HEK293 (cell line): ENCODE measurements around the gene PPM1E.

Experiments used
- CTCF ChIA-PET: fragments of 350-600 bp; formaldehyde crosslinking; extraction: SDS; loops from one replicate; lab custom pipeline; 2021; ENCODE audit warnings: antibody characterized with exemption; lab: Yijun Ruan, JAX
- POLR2A ChIA-PET: fragments of 300-600 bp; formaldehyde crosslinking; extraction: SDS; loops from one replicate; lab custom pipeline; 2020; ENCODE audit warnings: antibody characterized with exemption, inconsistent platforms; lab: Yijun Ruan, JAX
- H3K27ac ChIP-seq: fragments of 200-500 bp; sonication (Bioruptor generic); 2 replicates; pipeline ENCODE4 v1.5.1; 2014; ENCODE audit warnings: low read depth, low read length, control low read depth, inconsistent platforms; ENCODE audit errors: extremely low read depth
- H3K36me3 ChIP-seq, 2 experiments: fragments of 200-500 bp in 1 of 2; sonication (Bioruptor generic) in 1 of 2; 1 replicate in 1 of 2; 2 replicates in 1 of 2; pipeline ENCODE4 v1.5.1; 2014 to 2017; ENCODE audit warnings: inconsistent platforms in 2 of 2, low read length in 2 of 2; ENCODE audit not compliant: control insufficient read depth in 2 of 2, insufficient read depth in 1 of 2
- H3K4me1 ChIP-seq: fragments of 200-500 bp; sonication (Bioruptor generic); 2 replicates; pipeline ENCODE4 v1.5.1; 2014; ENCODE audit warnings: mild to moderate bottlenecking, low read length, inconsistent platforms; ENCODE audit not compliant: control insufficient read depth, insufficient read depth
- H3K4me3 ChIP-seq: 2 replicates; pipeline ENCODE4 v1.5.1; 2011; ENCODE audit warnings: low read depth, mild to moderate bottlenecking, control low read depth, low read length, moderate library complexity
- H3K9me3 ChIP-seq: fragments of 200-500 bp; sonication (Bioruptor generic); 2 replicates; pipeline ENCODE4 v1.5.1; 2014; ENCODE audit warnings: low read depth, low read length, inconsistent platforms; ENCODE audit not compliant: control insufficient read depth, insufficient read depth
- AEBP2 ChIP-seq: fragments of 450-650 bp; formaldehyde crosslinking; IDR thresholded peaks from 2 replicates; pipeline ENCODE4 v1.5.1; 2016; ENCODE audit warnings: missing biosample characterization, missing genetic modification characterization, borderline replicate concordance
- GLIS1 ChIP-seq: fragments of 450-650 bp; formaldehyde crosslinking; IDR thresholded peaks from 2 replicates; pipeline ENCODE4 v1.5.1; 2016; ENCODE audit warnings: missing biosample characterization, missing genetic modification characterization
- IKZF3 ChIP-seq: fragments of 450-650 bp; IDR thresholded peaks from 2 replicates; pipeline ENCODE4 v1.5.0; 2018; ENCODE audit warnings: missing biosample characterization, mild to moderate bottlenecking, missing genetic modification characterization, moderate library complexity
- PRDM1 ChIP-seq: fragments of 450-650 bp; formaldehyde crosslinking; IDR thresholded peaks from 2 replicates; pipeline ENCODE4; 2016; ENCODE audit warnings: missing biosample characterization, missing genetic modification characterization
- SALL2 ChIP-seq: fragments of 450-650 bp; formaldehyde crosslinking; IDR thresholded peaks from 2 replicates; pipeline ENCODE4 v1.5.0; 2017; ENCODE audit warnings: missing biosample characterization, mild to moderate bottlenecking, missing genetic modification characterization, borderline replicate concordance
- SETDB1 ChIP-seq: IDR thresholded peaks from one replicate; pipeline ENCODE4 v1.6.1; 2017; ENCODE audit warnings: mild to moderate bottlenecking, low read length, moderate library complexity, mixed read lengths; ENCODE audit not compliant: insufficient read length
- ZBTB21 ChIP-seq: fragments of 450-650 bp; formaldehyde crosslinking; IDR thresholded peaks from 2 replicates; pipeline ENCODE4 v1.5.1; 2017; ENCODE audit warnings: missing biosample characterization, missing genetic modification characterization
- ZBTB49 ChIP-seq: fragments of 450-650 bp; formaldehyde crosslinking; IDR thresholded peaks from 2 replicates; pipeline ENCODE4 v1.5.1; 2016; ENCODE audit warnings: missing biosample characterization, missing genetic modification characterization, low read depth
- ZFP3 ChIP-seq: fragments of 450-650 bp; formaldehyde crosslinking; IDR thresholded peaks from 2 replicates; pipeline ENCODE4 v1.5.1; 2016; ENCODE audit warnings: low read depth, missing biosample characterization, missing genetic modification characterization
- ZNF138 ChIP-seq: fragments of 450-650 bp; formaldehyde crosslinking; IDR thresholded peaks from 2 replicates; pipeline ENCODE4 v1.5.1; 2016; ENCODE audit warnings: missing biosample characterization, missing genetic modification characterization, borderline replicate concordance
- ZNF148 ChIP-seq: fragments of 450-650 bp; formaldehyde crosslinking; IDR thresholded peaks from 2 replicates; pipeline ENCODE4 v1.5.0; 2017; ENCODE audit warnings: missing biosample characterization, missing genetic modification characterization, borderline replicate concordance
- ZNF202 ChIP-seq: fragments of 450-650 bp; formaldehyde crosslinking; IDR thresholded peaks from 2 replicates; pipeline ENCODE4 v1.5.1; 2016; ENCODE audit warnings: missing biosample characterization, missing genetic modification characterization, borderline replicate concordance
- ZNF292 ChIP-seq: fragments of 450-650 bp; formaldehyde crosslinking; IDR thresholded peaks from 2 replicates; pipeline ENCODE4 v1.5.1; 2016; ENCODE audit warnings: low read depth, missing biosample characterization, missing genetic modification characterization, borderline replicate concordance
- ZNF341 ChIP-seq: fragments of 450-650 bp; formaldehyde crosslinking; IDR thresholded peaks from 2 replicates; pipeline ENCODE4; 2016; ENCODE audit warnings: low read depth, missing biosample characterization, missing genetic modification characterization
- ZNF391 ChIP-seq: fragments of 450-650 bp; formaldehyde crosslinking; IDR thresholded peaks from 2 replicates; pipeline ENCODE4 v1.5.1; 2016; ENCODE audit warnings: low read depth, missing biosample characterization, missing genetic modification characterization, borderline replicate concordance
- ZNF394 ChIP-seq: fragments of 450-650 bp; formaldehyde crosslinking; IDR thresholded peaks from 2 replicates; pipeline ENCODE4 v1.5.1; 2016; ENCODE audit warnings: missing biosample characterization, missing genetic modification characterization, mild to moderate bottlenecking, moderate library complexity, borderline replicate concordance
- ZNF549 ChIP-seq: fragments of 450-650 bp; IDR thresholded peaks from 2 replicates; pipeline ENCODE4 v1.5.1; 2018; ENCODE audit warnings: missing biosample characterization, missing genetic modification characterization, mild to moderate bottlenecking, inconsistent platforms, moderate library complexity
- ZNF558 ChIP-seq: fragments of 450-650 bp; formaldehyde crosslinking; IDR thresholded peaks from 2 replicates; pipeline ENCODE4 v1.5.1; 2016; ENCODE audit warnings: missing biosample characterization, missing genetic modification characterization
- ZNF585B ChIP-seq: fragments of 450-650 bp; formaldehyde crosslinking; IDR thresholded peaks from 2 replicates; pipeline ENCODE4 v1.5.1; 2016; ENCODE audit warnings: missing biosample characterization, missing genetic modification characterization
- ZNF670 ChIP-seq: fragments of 450-650 bp; formaldehyde crosslinking; IDR thresholded peaks from 2 replicates; pipeline ENCODE4 v1.5.1; 2016; ENCODE audit warnings: missing biosample characterization, missing genetic modification characterization, low read depth
- ZNF768 ChIP-seq: fragments of 450-650 bp; formaldehyde crosslinking; IDR thresholded peaks from 2 replicates; pipeline ENCODE4 v1.5.1; 2018; ENCODE audit warnings: missing biosample characterization, mild to moderate bottlenecking, missing genetic modification characterization

The PPM1E gene

GRCh38 chr17:58823051-58823525 is 67.4 kb downstream of the PPM1E start:
- Histone ChIP-seq H3K9me3 (no peaks in the 10 kb centered on the region), H3K27ac (no peak overlapping the region), H3K4me1 (peaks cover 3% of the 10 kb centered on the region; the same call in 1 of the 2 replicates), H3K4me3 (no peak overlapping the region), H3K36me3 (no peaks in the 10 kb centered on the region; a peak in 1 of 3 replicates)
- TF ChIP-seq SALL2 (tag by site-specific recombination), result no peak
- no peak for TF ChIP-seq ZBTB21 (tag by site-specific recombination)
- TF ChIP-seq ZNF341 (tag by site-specific recombination), result no peak
- TF ChIP-seq AEBP2 (tag by site-specific recombination), result no peak
- TF ChIP-seq PRDM1, result no peak
- TF ChIP-seq IKZF3 (tag by site-specific recombination), result no peak
- no peak for TF ChIP-seq ZFP3 (tag by site-specific recombination)
- TF ChIP-seq ZNF585B (tag by site-specific recombination), result no peak
- TF ChIP-seq GLIS1 (tag by site-specific recombination), result no peak
- no peak for TF ChIP-seq ZNF148 (tag by site-specific recombination)
- TF ChIP-seq ZNF138 (tag by site-specific recombination), result no peak
- TF ChIP-seq ZNF558 (tag by site-specific recombination), result no peak
- TF ChIP-seq ZNF549 (tag by site-specific recombination), result no peak
- no peak for TF ChIP-seq ZNF670
- TF ChIP-seq ZBTB49, result no peak
- no peak for TF ChIP-seq ZNF202
- POLR2A ChIA-PET, result interaction anchor here (0.7 kb wide), 1 partner anchor 40 kb away, joined by 3 read pairs; no protein-coding TSS in a partner anchor
- CTCF ChIA-PET, result interaction anchor here (0.6 kb wide), 1 partner anchor 856 kb away, joined by 4 read pairs; no protein-coding TSS in a partner anchor

- CTCF ChIA-PET, result interaction anchor here (0.6 to 0.7 kb wide), 2 partner anchors 390 to 412 kb away, joined by 3 to 4 read pairs; no protein-coding TSS in a partner anchor
- no peak for TF ChIP-seq ZNF391 (tag by site-specific recombination)
- peak; percentile 45 for TF ChIP-seq SETDB1
- no peak for TF ChIP-seq ZNF768 (tag by site-specific recombination)
- no peak for TF ChIP-seq ZNF292
- no peak for TF ChIP-seq ZNF394
- POLR2A ChIA-PET, result no interaction called here
- H3K36me3 ChIP-seq, result no peaks in the 10 kb centered on the region
- H3K9me3 ChIP-seq, result peaks cover 5% of the 10 kb centered on the region
- no peak overlapping the region for H3K4me3 ChIP-seq
- no peaks in the 10 kb centered on the region for H3K4me1 ChIP-seq
- no peak overlapping the region for H3K27ac ChIP-seq
Observed at GRCh38 chr17:58829172-58829637, 73.6 kb downstream of the PPM1E start.
